Right renal pelvis (tissue), 4 donors: ENCODE data around the gene ABCF2. TPM values are rescaled to one million over a fixed set of nuclear protein-coding genes. Genes with fewer than 3 reads are reported as not detected.

Experiments
- DNase-seq, 4 donors: peaks; one replicate each; pipeline ENCODE4 v3.0.0-alpha.2; 2013; ENCODE audit warnings: low read depth in 4 of 4, low spot score in 3 of 4, missing footprints in 1 of 4
- polyA plus RNA-seq, 4 donors: library from polyadenylated mRNA; unstranded; fragments of 120-200 nt; gene quantifications; one replicate each; pipeline ENCODE4 v1.2.1, GENCODE V29; 2013; ENCODE audit not compliant: insufficient read length in 4 of 4

Gene ABCF2
- polyA plus RNA-seq, 4 donors, result 25.1 to 28.6 (median 27.6) TPM

- peak in 3 of 4 donors; percentile 16 to 34 (median 23) for DNase-seq
Observed at GRCh38 chr7:151198945-151199848, 27.8 kb downstream of the ABCF2 start.

GRCh38 chr7:151197932-151198331 is 29.1 kb downstream of the ABCF2 start:
- DNase-seq, result no peak

GRCh38 chr7:151195616-151196450 is 31.2 kb downstream of the ABCF2 start:
- DNase-seq, result no peak

- DNase-seq, result no peak
Observed at GRCh38 chr7:151194188-151194587, 32.8 kb downstream of the ABCF2 start.

GRCh38 chr7:151193203-151193978 is 33.6 kb downstream of the ABCF2 start:
- no peak for DNase-seq

- no peak for DNase-seq
Observed at GRCh38 chr7:151192002-151192539, 34.9 kb downstream of the ABCF2 start.

DNA sequence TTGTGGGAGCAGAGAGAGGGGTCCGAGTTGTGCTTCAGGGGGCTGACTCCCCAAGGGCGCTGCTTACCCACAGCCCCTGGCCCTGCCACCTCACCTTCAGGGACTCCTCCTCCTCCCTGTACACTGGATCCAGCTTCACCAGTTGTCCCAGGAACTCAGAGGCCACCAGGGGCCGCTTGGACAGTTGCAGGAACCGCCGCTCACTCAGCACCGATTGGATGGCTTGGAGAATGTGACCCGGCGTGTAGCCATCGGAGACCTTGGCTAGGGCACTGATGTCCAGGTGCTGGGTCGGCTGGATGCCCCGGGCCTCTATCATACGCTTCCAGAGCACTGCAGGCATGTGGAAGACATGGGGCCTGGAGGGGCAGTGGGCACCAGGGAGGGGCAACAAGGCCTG is 35.5 kb downstream of the ABCF2 start:
- DNase-seq, result no peak

GRCh38 chr7:151189038-151189437 is 38.0 kb downstream of the ABCF2 start:
- DNase-seq, result no peak

DNA sequence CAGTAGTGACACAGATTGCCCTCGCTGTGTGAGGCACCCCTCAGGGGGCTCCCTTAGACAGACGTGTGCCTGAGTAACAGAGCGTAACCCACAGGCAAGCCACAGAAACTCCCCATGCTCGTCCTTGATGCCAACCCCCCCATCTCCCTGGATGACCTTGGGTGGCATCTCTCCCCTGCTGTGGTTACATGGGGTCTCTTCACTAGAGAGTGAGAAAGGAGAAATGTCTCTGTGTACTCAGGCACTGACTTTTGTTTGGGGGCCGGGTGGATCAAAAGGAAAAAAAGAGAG is 38.8 kb downstream of the ABCF2 start:
- DNase-seq, result no peak

DNA sequence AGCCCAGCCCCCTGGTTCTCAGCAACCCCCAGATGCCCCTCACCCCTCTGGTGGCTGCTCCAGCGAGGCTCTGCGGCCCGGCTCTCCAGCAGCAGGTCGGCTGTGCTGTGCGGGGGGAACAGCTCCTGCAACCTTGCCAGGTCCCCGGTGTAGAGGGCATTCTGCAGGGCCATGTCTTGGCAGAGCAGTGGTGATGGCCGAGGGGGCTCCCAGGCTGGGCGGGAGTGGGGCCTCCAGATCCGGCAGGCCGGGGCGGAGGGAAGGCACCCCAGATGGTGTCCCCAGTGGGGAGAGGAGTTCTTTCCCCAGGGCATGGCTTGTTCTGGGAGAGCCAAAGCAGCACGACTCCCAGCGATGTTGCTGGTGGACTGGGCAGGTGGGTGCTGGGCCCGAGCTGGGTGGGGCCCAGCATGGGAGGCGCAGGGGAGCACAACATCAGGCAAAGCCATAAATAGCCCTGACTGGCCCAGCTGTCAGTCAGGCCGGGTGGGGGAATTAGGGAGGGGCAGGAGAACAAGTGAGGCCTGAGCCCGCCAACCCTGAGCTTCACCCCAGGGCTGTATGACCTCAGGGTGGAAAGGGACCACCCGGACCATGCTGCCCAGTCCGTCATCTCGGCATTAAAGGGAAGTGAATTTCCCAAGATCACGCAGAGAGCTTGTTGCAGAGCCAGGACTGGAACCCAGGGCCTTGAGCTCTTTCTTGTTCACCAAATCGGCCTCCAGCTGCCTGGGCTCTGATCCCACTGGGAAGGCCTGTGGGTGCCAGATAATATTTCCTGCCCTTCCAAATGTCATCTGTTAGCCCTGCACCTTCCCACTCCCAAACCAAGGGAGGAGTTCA is 39.4 kb downstream of the ABCF2 start:
- no peak for DNase-seq

- DNase-seq, result no peak
Observed at GRCh38 chr7:151186640-151187408, 40.2 kb downstream of the ABCF2 start, which contains the start of gene ASB10. ASB10 (minus strand) TSS chr7:151187250; CDS start chr7:151187130, 120 bp downstream.

DNA sequence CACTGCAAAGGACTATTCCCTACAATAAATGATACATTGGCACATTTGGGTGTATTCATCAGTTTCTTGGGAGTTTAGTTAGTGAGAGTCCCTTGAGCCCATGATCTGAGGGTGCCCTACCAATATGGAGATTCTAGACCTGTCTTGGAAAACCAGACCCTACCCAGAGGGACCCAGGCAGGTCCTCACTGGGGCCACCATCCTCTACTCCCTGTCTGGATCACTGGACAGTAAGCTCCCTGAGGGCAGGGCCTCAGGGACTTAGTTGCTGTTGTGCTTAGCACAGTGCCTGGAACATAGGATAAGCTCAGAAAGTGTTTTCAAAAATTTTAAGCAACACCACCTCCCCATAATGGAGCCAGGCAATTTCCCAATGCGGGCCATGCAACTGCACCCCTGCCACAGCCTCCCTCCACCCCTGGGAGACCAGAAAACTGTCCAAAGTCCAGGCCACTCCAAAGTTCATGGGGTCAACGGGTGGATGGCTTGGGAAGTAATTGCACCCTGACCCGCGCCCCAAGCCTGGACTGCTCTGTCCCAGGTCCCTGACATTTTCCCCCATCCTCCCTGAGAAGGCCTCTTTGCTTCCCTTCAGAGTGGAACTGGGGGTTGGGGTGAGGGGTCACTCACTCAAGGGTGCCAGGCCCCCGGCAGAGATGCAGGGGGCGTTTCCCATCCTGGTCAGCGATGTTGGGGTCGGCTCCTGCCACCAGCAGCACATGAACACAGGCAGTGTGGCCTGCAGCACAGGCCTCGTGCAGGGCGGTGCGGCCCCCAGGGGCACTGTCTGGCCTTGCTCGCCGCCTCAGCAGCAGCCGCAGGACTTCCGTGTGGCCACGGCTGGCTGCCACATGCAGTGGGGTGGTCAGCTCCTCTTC is 41.0 kb downstream of the ABCF2 start:
- no peak for DNase-seq

- no peak for DNase-seq
Observed at GRCh38 chr7:151181011-151181431, 46.0 kb downstream of the ABCF2 start.

- no peak for DNase-seq
Observed at GRCh38 chr7:151179946-151180345, 47.1 kb downstream of the ABCF2 start.

GRCh38 chr7:151179287-151179860 is 47.6 kb downstream of the ABCF2 start:
- DNase-seq, result no peak

DNA sequence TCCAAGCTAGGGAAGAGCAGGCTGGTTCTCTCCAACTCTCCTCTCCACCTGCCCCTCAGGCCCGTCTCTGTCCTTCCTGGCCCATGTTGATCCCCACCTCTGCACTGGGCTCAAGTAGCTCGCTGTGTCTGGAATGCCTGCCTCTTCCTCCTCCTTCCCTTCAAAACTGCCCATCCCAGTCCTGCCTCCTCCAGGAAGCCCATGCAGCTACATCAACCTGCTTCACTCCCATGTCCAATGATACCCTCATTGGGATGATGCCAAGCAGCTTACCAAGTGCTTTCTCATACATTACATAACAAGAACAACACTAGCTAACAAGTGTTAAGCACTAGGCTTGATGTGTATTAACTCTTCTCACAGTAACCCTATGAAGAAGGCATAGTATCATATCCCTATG is 48.2 kb downstream of the ABCF2 start:
- no peak for DNase-seq

- DNase-seq, result no peak
Observed at GRCh38 chr7:151178236-151178635, 48.8 kb downstream of the ABCF2 start.

- no peak for DNase-seq
Observed at GRCh38 chr7:151177310-151177709, 49.7 kb downstream of the ABCF2 start.
